Mesendoderm (in vitro differentiated cells): ENCODE data around the gene SLC22A15.
A peak's percentile ranks its signal among the peaks of the same experiment; 100 is the strongest.

ENCODE experiments used
- DNase-seq: peaks from one replicate; pipeline ENCODE4 v3.0.0; 2013
- H2AK5ac ChIP-seq: 2 replicates; pipeline ENCODE4 v1.6.1; 2013; ENCODE audit warnings: low read length, inconsistent platforms
- H2BK120ac ChIP-seq: 2 replicates; pipeline ENCODE4 v1.6.1; 2013; ENCODE audit warnings: low read depth, mild to moderate bottlenecking, low read length, moderate library complexity, mixed read lengths
- H2BK15ac ChIP-seq: replicated peaks from 2 replicates; pipeline ENCODE4 v1.6.1; 2013; ENCODE audit warnings: low read depth, mild to moderate bottlenecking, moderate library complexity
- H2BK5ac ChIP-seq: 2 replicates; pipeline ENCODE4 v1.6.1; 2013; ENCODE audit warnings: low read length, inconsistent platforms
- H3K18ac ChIP-seq: 2 replicates; pipeline ENCODE4 v1.6.1; 2013; ENCODE audit warnings: mild to moderate bottlenecking, low read length, mixed read lengths
- H3K23ac ChIP-seq: one replicate; pipeline ENCODE4 v1.6.1; 2013; ENCODE audit warnings: low read length
- H3K27ac ChIP-seq: 2 replicates; pipeline ENCODE4 v1.5.1; 2013; ENCODE audit warnings: low read depth, mild to moderate bottlenecking, inconsistent platforms, low read length, moderate library complexity
- H3K27me3 ChIP-seq: 2 replicates; pipeline ENCODE4 v1.6.1; 2013; ENCODE audit warnings: low read length, control low read depth, mild to moderate bottlenecking, inconsistent platforms; ENCODE audit not compliant: insufficient read depth, poor library complexity
- H3K36me3 ChIP-seq: 2 replicates; pipeline ENCODE4 v1.6.1; 2013; ENCODE audit warnings: low read length, inconsistent platforms; ENCODE audit not compliant: control insufficient read depth, insufficient read depth
- H3K4ac ChIP-seq: one replicate; pipeline ENCODE4 v1.6.1; 2013; ENCODE audit warnings: low read depth, mild to moderate bottlenecking, low read length, moderate library complexity
- H3K4me1 ChIP-seq: 2 replicates; pipeline ENCODE4 v1.6.1; 2013; ENCODE audit warnings: low read depth, low read length, inconsistent platforms; ENCODE audit not compliant: control insufficient read depth
- H3K4me2 ChIP-seq: 2 replicates; pipeline ENCODE4 v1.6.1; 2013; ENCODE audit warnings: low read length
- H3K4me3 ChIP-seq: 2 replicates; pipeline ENCODE4 v1.5.1; 2013; ENCODE audit warnings: mild to moderate bottlenecking, low read length
- H3K56ac ChIP-seq: one replicate; pipeline ENCODE4 v1.6.1; 2013; ENCODE audit warnings: low read length
- H3K79me1 ChIP-seq: 2 replicates; pipeline ENCODE4 v1.6.1; 2013; ENCODE audit warnings: low read length, inconsistent platforms
- H3K79me2 ChIP-seq: 2 replicates; pipeline ENCODE4 v1.6.1; 2013; ENCODE audit warnings: mild to moderate bottlenecking, low read length; ENCODE audit not compliant: control insufficient read depth, insufficient read depth
- H3K9ac ChIP-seq: 2 replicates; pipeline ENCODE4 v1.6.1; 2013; ENCODE audit warnings: low read length, inconsistent platforms
- H4K5ac ChIP-seq: one replicate; pipeline ENCODE4 v1.6.1; 2013; ENCODE audit warnings: low read length
- H4K8ac ChIP-seq: one replicate; pipeline ENCODE4 v1.6.1; 2013; ENCODE audit warnings: low read depth, mild to moderate bottlenecking, control low read depth, low read length, moderate library complexity
- WGBS: extraction: QIAGEN DNeasy Blood & Tissue Kit; methylation state at CpG from one replicate; pipeline ENCODE4 v1.1.7; 2013; ENCODE audit warnings: low lambda C conversion rate, missing lambda C conversion rate; ENCODE audit not compliant: insufficient coverage; ENCODE audit errors: extremely low coverage; 5-methylcytosine and 5-hydroxymethylcytosine counted together

Gene SLC22A15

GRCh38 chr1:116066868-116067565 lies 90.7 kb downstream of the SLC22A15 start:
- no peak overlapping the region for H3K4me3 ChIP-seq
- no peak overlapping the region for H3K18ac ChIP-seq
- H3K4ac ChIP-seq = no peak overlapping the region
- no peaks in the 10 kb centered on the region for H3K36me3 ChIP-seq
- H2BK5ac ChIP-seq = no peak overlapping the region
- H3K27ac ChIP-seq = no peak overlapping the region
- H2AK5ac ChIP-seq = no peak overlapping the region
- DNase-seq = peak; percentile 59
- no CpG with 5 or more reads among the region's 2 CpGs for WGBS
- H3K9ac ChIP-seq = no peak overlapping the region
- H4K5ac ChIP-seq = no peak overlapping the region
- H4K8ac ChIP-seq = no peak overlapping the region
- H3K56ac ChIP-seq = no peak overlapping the region
- H3K4me1 ChIP-seq = no peaks in the 10 kb centered on the region
- H2BK15ac ChIP-seq = no peak overlapping the region
- no peaks in the 10 kb centered on the region for H3K27me3 ChIP-seq
- no peaks in the 10 kb centered on the region for H3K79me2 ChIP-seq
- H3K79me1 ChIP-seq = no peaks in the 10 kb centered on the region
- no peak overlapping the region for H2BK120ac ChIP-seq
- H3K23ac ChIP-seq = no peak overlapping the region
- H3K4me2 ChIP-seq = no peak overlapping the region

GRCh38 chr1:116067566-116067890 lies 91.2 kb downstream of the SLC22A15 start:
- H2BK5ac ChIP-seq = no peak overlapping the region
- DNase-seq = peak; percentile 54
- H3K4me2 ChIP-seq = no peak overlapping the region
- H3K79me1 ChIP-seq = no peaks in the 10 kb centered on the region
- H3K4ac ChIP-seq = no peak overlapping the region
- H3K27ac ChIP-seq = no peak overlapping the region
- no peak overlapping the region for H3K23ac ChIP-seq
- no peak overlapping the region for H3K9ac ChIP-seq
- H3K27me3 ChIP-seq = no peaks in the 10 kb centered on the region
- H4K5ac ChIP-seq = no peak overlapping the region
- H3K4me3 ChIP-seq = no peak overlapping the region
- H3K4me1 ChIP-seq = no peaks in the 10 kb centered on the region
- H3K18ac ChIP-seq = no peak overlapping the region
- H2BK120ac ChIP-seq = no peak overlapping the region
- WGBS = no CpG with 5 or more reads among the region's 2 CpGs
- no peak overlapping the region for H3K56ac ChIP-seq
- no peak overlapping the region for H2AK5ac ChIP-seq
- H3K36me3 ChIP-seq = no peaks in the 10 kb centered on the region
- H3K79me2 ChIP-seq = no peaks in the 10 kb centered on the region
- H2BK15ac ChIP-seq = no peak overlapping the region
- no peak overlapping the region for H4K8ac ChIP-seq

- H3K27ac ChIP-seq = no peak overlapping the region
- whole genome bisulfite sequencing = no CpG with 5 or more reads among the region's 1 CpG
- DNase-seq = no peak
Observed at GRCh38 chr1:116075575-116075974, 99.3 kb downstream of the SLC22A15 start.

GRCh38 chr1:116075990-116076389 lies 99.7 kb downstream of the SLC22A15 start:
- Histone ChIP-seq H4K8ac (no peak overlapping the region), H3K27me3 (no peaks in the 10 kb centered on the region), H2BK120ac (no peak overlapping the region), H3K9ac (no peak overlapping the region), H3K79me1 (no peaks in the 10 kb centered on the region), H3K4me3 (no peak overlapping the region), H3K4ac (no peak overlapping the region), H2BK15ac (no peak overlapping the region), H3K23ac (no peak overlapping the region), H3K4me2 (no peak overlapping the region), H3K27ac (no peak overlapping the region), H2AK5ac (no peak overlapping the region), H3K79me2 (no peaks in the 10 kb centered on the region), H3K4me1 (no peaks in the 10 kb centered on the region), H3K56ac (no peak overlapping the region), H3K18ac (no peak overlapping the region), H2BK5ac (no peak overlapping the region), H3K36me3 (no peaks in the 10 kb centered on the region), H4K5ac (no peak overlapping the region)
- no peak for DNase-seq
- WGBS = no CpG with 5 or more reads among the region's 4 CpGs

More at GRCh38 chr1:116075575-116075974, 99.3 kb downstream of the SLC22A15 start:
- Histone ChIP-seq H3K79me1 (no peaks in the 10 kb centered on the region), H4K8ac (no peak overlapping the region), H3K56ac (no peak overlapping the region), H3K9ac (no peak overlapping the region), H3K4me1 (no peaks in the 10 kb centered on the region), H3K79me2 (no peaks in the 10 kb centered on the region), H3K4ac (no peak overlapping the region), H2BK120ac (no peak overlapping the region), H3K18ac (no peak overlapping the region), H3K23ac (no peak overlapping the region), H3K36me3 (no peaks in the 10 kb centered on the region), H2BK15ac (no peak overlapping the region), H2BK5ac (no peak overlapping the region), H2AK5ac (no peak overlapping the region), H3K27me3 (no peaks in the 10 kb centered on the region), H3K4me3 (no peak overlapping the region), H4K5ac (no peak overlapping the region), H3K4me2 (no peak overlapping the region)

- no peaks in the 10 kb centered on the region for H3K27me3 ChIP-seq
- H3K9ac ChIP-seq = no peak overlapping the region
- no peak overlapping the region for H3K4me2 ChIP-seq
- H3K4me1 ChIP-seq = no peaks in the 10 kb centered on the region
- no CpG with 5 or more reads among the region's 3 CpGs for WGBS
- no peaks in the 10 kb centered on the region for H3K79me2 ChIP-seq
- H2BK15ac ChIP-seq = no peak overlapping the region
- no peaks in the 10 kb centered on the region for H3K79me1 ChIP-seq
- no peak overlapping the region for H2BK120ac ChIP-seq
- no peaks in the 10 kb centered on the region for H3K36me3 ChIP-seq
- H3K18ac ChIP-seq = no peak overlapping the region
- DNase-seq = no peak
- no peak overlapping the region for H3K27ac ChIP-seq
- peak overlapping the region; percentile 16 for H3K4ac ChIP-seq
- H4K5ac ChIP-seq = no peak overlapping the region
- no peak overlapping the region for H3K56ac ChIP-seq
- H3K4me3 ChIP-seq = no peak overlapping the region
- no peak overlapping the region for H4K8ac ChIP-seq
- H2AK5ac ChIP-seq = no peak overlapping the region
- no peak overlapping the region for H3K23ac ChIP-seq
- H2BK5ac ChIP-seq = no peak overlapping the region
Observed at GRCh38 chr1:116076831-116077230, 100.5 kb downstream of the SLC22A15 start.

GRCh38 chr1:116078699-116079223 lies 102.4 kb downstream of the SLC22A15 start:
- no peak overlapping the region for H3K4me2 ChIP-seq
- peak; percentile 78 for DNase-seq
- H3K18ac ChIP-seq = no peak overlapping the region
- no peaks in the 10 kb centered on the region for H3K27me3 ChIP-seq
- WGBS = no CpG with 5 or more reads among the region's 6 CpGs
- no peak overlapping the region for H2BK5ac ChIP-seq
- H3K27ac ChIP-seq = no peak overlapping the region
- no peak overlapping the region for H3K23ac ChIP-seq
- no peaks in the 10 kb centered on the region for H3K36me3 ChIP-seq
- no peaks in the 10 kb centered on the region for H3K79me1 ChIP-seq
- no peak overlapping the region for H3K9ac ChIP-seq
- no peak overlapping the region for H2BK120ac ChIP-seq
- H4K8ac ChIP-seq = no peak overlapping the region
- H2AK5ac ChIP-seq = no peak overlapping the region
- no peaks in the 10 kb centered on the region for H3K4me1 ChIP-seq
- no peak overlapping the region for H3K4ac ChIP-seq
- no peak overlapping the region for H3K4me3 ChIP-seq
- H3K79me2 ChIP-seq = no peaks in the 10 kb centered on the region
- H2BK15ac ChIP-seq = no peak overlapping the region
- no peak overlapping the region for H4K5ac ChIP-seq
- no peak overlapping the region for H3K56ac ChIP-seq
